Neural cell (in vitro differentiated cells): ENCODE data around the gene TSPAN18. TPM values are rescaled to one million over a fixed set of nuclear protein-coding genes. Genes with fewer than 3 reads are reported as not detected.

Source experiments
- H2AFZ ChIP-seq: fragments of 200-600, 300-800 bp; sonication (generic), shearing (Covaris generic); 2 replicates; pipeline ENCODE4 v1.6.0; 2014; ENCODE audit warnings: low read depth, mild to moderate bottlenecking, antibody characterized with exemption, low read length, moderate library complexity
- H3F3A ChIP-seq: fragments of 200-600 bp; shearing (Covaris generic); 2 replicates; pipeline ENCODE4 v1.6.1; 2016; ENCODE audit warnings: mild to moderate bottlenecking, moderate library complexity, mixed read lengths, antibody characterized with exemption, low read length; ENCODE audit not compliant: insufficient read depth, poor library complexity, severe bottlenecking
- H3K27ac ChIP-seq: fragments of 200-600, 300-800 bp; sonication (generic), shearing (Covaris generic); 2 replicates; pipeline ENCODE4 v1.5.1; 2014; ENCODE audit warnings: mild to moderate bottlenecking, low read length, moderate library complexity
- H3K27me3 ChIP-seq: fragments of 300-800, 200-600 bp; sonication (generic), shearing (Covaris generic); 2 replicates; pipeline ENCODE4 v1.6.0; 2014; ENCODE audit warnings: mild to moderate bottlenecking, low read depth, low read length, moderate library complexity; ENCODE audit not compliant: insufficient read depth
- H3K36me3 ChIP-seq: fragments of 300-800, 200-600 bp; sonication (generic), shearing (Covaris generic); 2 replicates; pipeline ENCODE4 v1.5.1; 2014; ENCODE audit warnings: mild to moderate bottlenecking, antibody characterized with exemption, low read length, moderate library complexity; ENCODE audit not compliant: insufficient read depth
- H3K4me2 ChIP-seq: fragments of 300-800, 200-600 bp; sonication (generic), shearing (Covaris generic); 2 replicates; pipeline ENCODE4 v1.6.0; 2014; ENCODE audit warnings: mild to moderate bottlenecking, low read length
- H3K4me3 ChIP-seq: fragments of 300-800, 200-600 bp; sonication (generic), shearing (Covaris generic); 2 replicates; pipeline ENCODE4 v1.5.1; 2014; ENCODE audit warnings: mild to moderate bottlenecking, low read length, moderate library complexity
- H3K79me2 ChIP-seq: fragments of 200-600 bp; shearing (Covaris generic); replicated peaks from 2 replicates; pipeline ENCODE4 v1.6.0; 2014; ENCODE audit warnings: mild to moderate bottlenecking, low read length, moderate library complexity; ENCODE audit not compliant: insufficient read depth
- H3K9ac ChIP-seq: fragments of 300-800, 200-600 bp; sonication (generic), shearing (Covaris generic); 2 replicates; pipeline ENCODE4 v1.6.1; 2016; ENCODE audit warnings: mild to moderate bottlenecking, low read length, mixed read lengths
- H3K9me2 ChIP-seq: fragments of 200-600 bp; shearing (Covaris generic); 2 replicates; pipeline ENCODE4 v1.6.1; 2016; ENCODE audit warnings: mild to moderate bottlenecking, low read length, mixed read lengths; ENCODE audit not compliant: insufficient read depth
- H3K9me3 ChIP-seq: fragments of 200-600, 300-800 bp; sonication (generic), shearing (Covaris generic); 2 replicates; pipeline ENCODE4 v1.6.1; 2016; ENCODE audit warnings: mild to moderate bottlenecking, mixed run types, low read length, moderate library complexity, mixed read lengths
- H4K20me1 ChIP-seq: fragments of 200-600 bp; shearing (Covaris generic); 2 replicates; pipeline ENCODE4 v1.6.1; 2016; ENCODE audit warnings: mild to moderate bottlenecking, mixed run types; ENCODE audit not compliant: insufficient read depth
- CTCF ChIP-seq: fragments of 450-650 bp; IDR thresholded peaks from 2 replicates; pipeline ENCODE4 v1.5.1; 2014; ENCODE audit warnings: antibody characterized with exemption, mild to moderate bottlenecking, moderate library complexity; ENCODE audit not compliant: poor library complexity, severe bottlenecking
- EP300 ChIP-seq: fragments of 450-650 bp; conservative IDR thresholded peaks from 2 replicates; pipeline ENCODE4 v1.6.1; 2014; ENCODE audit warnings: antibody characterized with exemption, mild to moderate bottlenecking, moderate library complexity; ENCODE audit not compliant: poor library complexity, severe bottlenecking
- EZH2 ChIP-seq: fragments of 200-600, 300-800 bp; shearing (Covaris generic), sonication (generic); IDR thresholded peaks from 2 replicates; pipeline ENCODE4 v1.6.1; 2014; ENCODE audit warnings: antibody characterized with exemption, low read length, borderline replicate concordance, mild to moderate bottlenecking; ENCODE audit not compliant: insufficient read depth, poor library complexity, severe bottlenecking
- MXI1 ChIP-seq: fragments of 450-650 bp; conservative IDR thresholded peaks from 2 replicates; pipeline ENCODE4 v1.6.1; 2014; ENCODE audit warnings: antibody characterized with exemption, mild to moderate bottlenecking; ENCODE audit not compliant: poor library complexity, severe bottlenecking
- RAD21 ChIP-seq: fragments of 450-650 bp; conservative IDR thresholded peaks from 2 replicates; pipeline ENCODE4 v1.6.1; 2014; ENCODE audit warnings: antibody characterized with exemption, mild to moderate bottlenecking, moderate library complexity
- REST ChIP-seq: IDR thresholded peaks from 2 replicates; pipeline ENCODE4 v1.6.1; 2012; ENCODE audit warnings: borderline replicate concordance
- SMC3 ChIP-seq: fragments of 450-650 bp; conservative IDR thresholded peaks from 2 replicates; pipeline ENCODE4 v1.6.1; 2014; ENCODE audit warnings: antibody characterized with exemption, mild to moderate bottlenecking, moderate library complexity; ENCODE audit not compliant: poor library complexity
- TAF1 ChIP-seq: IDR thresholded peaks from 2 replicates; pipeline ENCODE4 v1.6.1; 2012; ENCODE audit warnings: low read depth
- polyA plus RNA-seq: library from polyadenylated mRNA; depleted of rRNA; stranded (reverse); fragments of >200 nt; gene quantifications from 2 replicates; pipeline ENCODE4 v1.2.3, GENCODE V29; 2014

TSPAN18 gene
- polyA plus RNA-seq, 1 donor from 2014 or later: 8.4 TPM

- no peak for TF ChIP-seq EP300
- no peak for TF ChIP-seq EZH2
- no peak for TF ChIP-seq RAD21
- no peak for TF ChIP-seq REST
- no peak for TF ChIP-seq TAF1
- no peak for TF ChIP-seq MXI1
- TF ChIP-seq SMC3: no peak
- TF ChIP-seq CTCF: no peak
- H3K9ac ChIP-seq: peak overlapping the region; percentile 27
- no peaks in the 10 kb centered on the region for H3K9me3 ChIP-seq
- H3K4me3 ChIP-seq: no peak overlapping the region
- H3K4me2 ChIP-seq: no peak overlapping the region
- peak overlapping the region; percentile 59 for H3K27ac ChIP-seq
- H3F3A ChIP-seq: no peaks in the 10 kb centered on the region
- H3K9me2 ChIP-seq: no peaks in the 10 kb centered on the region
- H2AFZ ChIP-seq: no peak overlapping the region
- H3K36me3 ChIP-seq: peaks cover 3% of the 10 kb centered on the region
- H4K20me1 ChIP-seq: no peaks in the 10 kb centered on the region
- H3K27me3 ChIP-seq: no peaks in the 10 kb centered on the region
- peaks cover 3% of the 10 kb centered on the region for H3K79me2 ChIP-seq
Observed at GRCh38 chr11:44765676-44766075, 38.9 kb downstream of the TSPAN18 start.

GRCh38 chr11:44766112-44766971 is 39.6 kb downstream of the TSPAN18 start:
- H4K20me1 ChIP-seq: no peaks in the 10 kb centered on the region

More at GRCh38 chr11:44766112-44766971, 39.6 kb downstream of the TSPAN18 start:
- H3K9me2 ChIP-seq: no peaks in the 10 kb centered on the region
- no peaks in the 10 kb centered on the region for H3K27me3 ChIP-seq
- no peak overlapping the region for H2AFZ ChIP-seq
- H3K9ac ChIP-seq: peak overlapping the region; percentile 27
- peaks cover 3% of the 10 kb centered on the region for H3K36me3 ChIP-seq
- H3K79me2 ChIP-seq: peaks cover 3% of the 10 kb centered on the region
- H3K4me2 ChIP-seq: no peak overlapping the region
- no peaks in the 10 kb centered on the region for H3F3A ChIP-seq
- no peak overlapping the region for H3K4me3 ChIP-seq
- no peak for TF ChIP-seq SMC3
- TF ChIP-seq RAD21: peak; percentile 10
- TF ChIP-seq EZH2: no peak
- no peak for TF ChIP-seq TAF1
- no peaks in the 10 kb centered on the region for H3K9me3 ChIP-seq
- H3K27ac ChIP-seq: peak overlapping the region; percentile 59
